GM18498 (cell line): ENCODE results near the gene LIN9.
"Not testable (repeated sequence)": the region's sequence is repeated elsewhere in the genome, so short reads cannot be mapped to it uniquely, and the experiment has no call there.

Source experiments
- ATAC-seq: cut with Tn5 transposase; IDR thresholded peaks from one replicate; pipeline ENCODE4 v1.9.1; 2021; ENCODE audit warnings: mild to moderate bottlenecking, moderate library complexity; ENCODE audit not compliant: unreplicated experiment

Gene LIN9

DNA sequence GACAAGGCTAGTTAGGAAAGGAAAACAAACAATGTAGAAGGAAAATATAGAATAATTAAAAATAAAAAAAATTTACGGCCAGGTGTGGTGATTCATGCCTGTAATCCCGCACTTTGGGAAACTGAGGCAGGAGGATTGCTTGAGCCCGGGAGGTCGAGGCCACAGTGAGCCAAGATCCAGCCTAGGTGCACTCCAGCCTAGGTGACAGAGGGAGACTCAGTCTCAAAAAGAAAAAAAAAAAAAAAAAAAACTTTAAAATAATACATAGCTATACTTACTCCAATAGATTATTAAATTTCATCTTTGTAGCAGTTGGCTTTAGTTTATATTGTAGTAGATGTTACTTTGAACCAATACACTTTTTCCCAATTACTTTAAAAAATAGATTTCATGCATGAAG lies 32.0 kb downstream of the LIN9 start:
- no peak for ATAC-seq

DNA sequence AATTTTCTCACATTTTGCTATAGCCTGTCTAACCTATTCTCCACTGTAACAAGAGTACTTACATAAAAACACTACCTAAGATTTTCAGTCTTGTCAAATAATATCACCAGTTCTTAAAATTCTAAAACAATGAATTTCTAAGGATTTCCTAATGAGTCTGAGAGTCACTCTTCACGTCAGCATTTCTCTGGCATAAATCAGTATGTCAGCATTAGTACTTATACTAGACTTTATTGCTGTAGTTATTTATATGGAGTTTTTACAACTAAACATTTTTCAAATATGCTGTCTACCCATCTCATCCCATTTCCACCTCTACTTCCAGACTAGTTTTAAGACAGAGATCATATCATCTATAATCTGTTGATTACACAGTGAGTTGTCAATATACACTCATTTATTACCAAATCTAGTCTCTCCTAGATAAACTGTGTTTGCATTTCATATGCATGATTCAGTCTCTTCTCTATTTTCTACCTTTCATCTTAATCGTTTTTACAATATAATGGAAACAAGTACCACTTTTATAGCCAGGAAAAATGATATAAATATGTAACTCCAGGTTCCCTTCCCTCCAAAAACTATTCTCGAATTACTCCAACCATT lies 32.8 kb downstream of the LIN9 start:
- no peak for ATAC-seq

DNA sequence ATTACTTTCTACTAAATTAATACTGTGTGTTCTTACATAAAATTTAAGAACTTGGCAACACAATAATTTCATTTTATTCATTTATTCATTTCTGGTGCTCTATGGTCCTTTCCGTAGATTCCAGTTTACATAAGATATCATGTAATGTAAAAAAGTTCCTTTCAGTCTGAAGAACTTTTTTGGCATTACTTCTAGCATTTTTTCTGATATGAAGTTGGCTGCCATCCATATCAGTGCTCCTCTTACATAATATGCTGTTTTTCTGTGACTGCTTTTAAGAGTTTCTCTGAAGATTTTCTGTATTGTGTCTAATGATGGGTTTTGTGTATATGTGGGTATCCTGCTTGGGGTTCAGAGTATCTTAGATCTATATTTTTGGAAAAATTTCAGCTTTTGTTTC lies 34.8 kb downstream of the LIN9 start:
- no peak for ATAC-seq

DNA sequence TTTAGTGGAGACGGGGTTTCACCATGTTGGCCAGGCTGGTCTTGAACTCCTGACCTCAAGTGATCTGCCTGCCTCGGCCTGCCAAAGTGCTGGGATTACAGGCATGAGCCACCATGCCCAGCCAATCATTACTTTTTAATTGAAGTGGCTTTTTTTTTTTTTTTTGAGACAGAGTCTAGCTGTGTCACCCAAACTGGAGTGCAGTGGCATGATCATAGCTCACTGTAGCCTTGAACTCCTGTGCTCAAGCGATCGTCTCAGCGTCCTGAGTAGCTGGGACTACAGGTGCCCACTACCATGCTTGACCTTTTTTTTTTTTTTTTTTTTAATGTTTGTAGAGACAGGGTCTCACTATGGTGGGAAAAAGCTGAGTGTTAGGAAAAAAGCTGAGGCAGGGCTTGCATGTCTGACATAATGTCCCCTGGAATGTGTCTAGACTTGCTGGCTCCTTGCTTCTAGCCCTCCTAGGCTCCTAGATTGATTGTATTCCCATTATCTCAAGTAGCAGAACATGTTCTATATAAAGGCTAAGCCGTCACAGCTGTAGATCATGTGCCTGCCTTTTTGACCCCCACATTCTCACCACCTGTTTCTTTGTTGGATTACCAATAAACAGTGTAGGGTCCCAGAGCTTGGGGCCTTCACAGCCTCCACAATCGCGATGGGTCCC lies 36.6 kb downstream of the LIN9 start:
- not testable (repeated sequence) for ATAC-seq

DNA sequence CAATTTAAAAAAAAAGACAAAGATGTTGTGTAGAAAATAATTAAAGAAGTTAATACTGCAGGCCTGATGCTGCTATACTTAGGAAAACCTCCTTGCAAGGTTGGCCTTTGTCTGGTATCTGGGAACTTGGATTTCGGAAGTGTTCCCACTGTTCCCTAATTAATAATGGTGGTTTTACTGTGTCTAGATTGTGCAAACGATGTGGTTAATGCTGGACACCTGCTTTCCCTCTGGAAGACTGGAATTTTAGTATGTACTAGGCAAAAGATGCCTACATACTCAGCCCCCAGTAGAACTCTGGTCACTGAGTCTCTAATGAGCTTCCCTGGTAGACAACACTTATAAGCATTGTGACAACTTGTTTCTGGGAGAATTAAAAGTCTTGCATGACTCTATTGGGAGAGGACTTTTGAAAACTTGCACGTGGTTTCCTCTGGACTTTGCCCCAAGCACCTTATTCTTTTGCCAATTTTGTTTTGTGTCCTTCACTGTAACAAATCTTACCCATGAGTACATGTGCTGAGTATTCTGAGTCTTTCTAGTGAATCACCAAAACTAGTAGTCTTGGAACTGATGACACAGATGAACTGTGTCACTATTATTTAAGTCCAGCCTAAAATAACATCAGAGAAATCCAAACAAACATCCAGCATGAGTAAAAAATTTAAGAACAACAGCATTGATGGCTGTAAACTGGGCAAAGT lies 40.4 kb downstream of the LIN9 start:
- ATAC-seq, result no peak

DNA sequence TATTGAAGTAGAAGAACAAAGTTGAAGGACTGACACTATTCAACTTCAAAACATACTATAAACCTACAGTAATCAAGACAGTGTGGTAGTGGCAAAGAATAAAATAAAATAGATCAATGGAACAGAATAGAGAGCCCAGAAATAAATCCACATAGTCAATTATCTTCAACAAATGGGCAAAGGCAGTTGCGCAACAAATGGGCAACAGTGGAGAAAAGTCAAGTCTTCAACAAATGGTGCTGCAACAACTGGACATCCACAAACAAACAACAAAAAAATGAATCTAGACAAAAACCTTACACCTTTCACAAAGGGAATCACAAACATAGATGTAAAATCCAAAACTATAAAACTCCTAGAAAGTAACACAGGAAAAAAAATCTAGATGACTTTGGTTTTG lies 47.1 kb downstream of the LIN9 start:
- no peak for ATAC-seq

DNA sequence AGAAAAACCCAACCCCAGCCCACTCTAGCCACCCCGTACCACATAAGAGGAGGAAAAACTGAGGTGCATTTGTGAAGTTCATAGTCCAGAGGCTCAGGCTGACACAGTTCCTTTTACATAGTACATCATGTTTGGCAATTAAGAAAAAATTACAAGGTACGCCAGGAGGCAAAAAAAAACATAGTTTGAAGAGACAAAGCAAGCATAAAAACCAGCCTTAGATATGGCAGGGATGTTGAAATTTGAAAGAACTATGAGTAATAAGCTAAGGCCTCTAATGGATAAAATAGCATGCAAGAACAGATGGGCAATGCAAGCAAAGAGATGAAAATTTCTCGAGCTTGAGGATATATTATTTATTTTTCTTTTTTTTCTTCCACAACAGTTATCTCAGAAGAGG lies 53.6 kb downstream of the LIN9 start:
- ATAC-seq, result no peak

DNA sequence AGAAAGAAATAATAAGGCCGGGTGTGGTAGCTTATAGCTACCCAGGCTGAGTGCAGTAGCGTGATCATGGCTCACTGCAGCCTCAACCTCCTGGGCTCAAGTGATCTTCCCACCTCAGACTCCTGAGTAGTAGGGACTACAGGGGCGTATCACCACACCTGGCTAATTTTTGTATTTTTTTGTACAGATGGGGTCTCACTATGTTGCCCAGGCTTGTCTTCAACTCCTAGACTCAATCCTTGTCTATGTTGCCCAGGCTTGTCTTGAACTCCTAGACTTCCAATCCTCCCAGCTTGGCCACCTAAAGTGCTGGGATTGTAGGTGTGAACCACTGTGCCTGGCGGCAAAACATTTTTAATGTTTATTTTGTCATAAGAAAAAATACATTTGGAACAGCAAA lies 55.0 kb downstream of the LIN9 start:
- no peak for ATAC-seq

DNA sequence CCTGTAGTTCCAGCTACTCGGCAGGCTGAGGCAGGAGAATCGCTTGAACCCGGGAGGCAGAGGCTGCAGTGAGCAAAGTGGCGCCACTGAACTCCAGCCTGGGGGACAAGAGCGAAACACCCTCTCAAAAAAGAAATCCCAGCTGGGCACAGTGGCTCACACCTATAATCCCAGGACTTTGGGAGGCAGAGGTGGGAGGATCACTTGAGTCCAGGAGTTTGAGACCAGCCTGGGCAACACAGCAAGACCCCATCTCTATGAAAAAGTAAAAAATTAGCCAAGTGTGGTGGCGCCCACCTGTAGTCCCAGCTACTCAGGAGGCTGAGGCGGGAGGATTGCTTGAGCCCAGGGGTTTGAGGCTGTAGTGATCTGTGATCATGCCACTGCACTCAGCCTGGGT lies 56.1 kb downstream of the LIN9 start:
- not testable (repeated sequence) for ATAC-seq

DNA sequence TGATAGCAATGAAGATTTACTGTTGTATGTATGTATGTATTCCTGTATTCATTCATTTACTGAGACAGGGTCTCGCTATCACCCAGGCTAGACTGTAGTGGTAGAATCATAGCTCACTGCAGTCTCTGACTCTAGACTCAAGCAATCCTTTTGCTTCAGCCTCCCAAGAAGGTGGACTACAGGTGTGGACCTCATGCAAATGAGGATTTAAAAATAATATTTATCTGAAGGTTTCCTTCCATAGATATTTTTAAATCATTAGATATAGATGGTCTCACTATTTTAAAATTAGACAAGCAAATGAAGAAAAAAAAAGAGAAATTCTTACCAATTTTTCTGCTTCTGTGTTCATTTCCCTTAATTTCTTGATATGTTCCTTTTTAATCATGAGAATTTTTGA lies 58.5 kb downstream of the LIN9 start:
- no peak for ATAC-seq

DNA sequence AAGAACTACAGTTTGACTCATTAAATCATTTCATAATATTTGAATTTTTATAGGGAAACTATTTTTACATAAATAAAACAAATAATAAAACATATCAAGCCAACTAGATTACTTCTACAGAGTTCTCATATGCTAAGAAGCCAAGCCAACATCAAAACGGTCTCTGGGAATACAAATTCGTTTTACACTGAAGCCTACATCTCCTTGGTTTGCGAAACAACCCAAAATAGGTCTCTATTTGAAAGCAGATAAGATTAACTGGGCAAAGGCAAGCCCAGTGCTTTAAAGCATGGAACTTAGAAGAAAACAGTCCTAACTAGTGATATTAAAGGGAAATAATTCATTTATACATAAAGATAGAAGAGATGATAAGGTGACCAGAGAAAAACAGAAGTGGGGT lies 60.2 kb downstream of the LIN9 start:
- no peak for ATAC-seq

DNA sequence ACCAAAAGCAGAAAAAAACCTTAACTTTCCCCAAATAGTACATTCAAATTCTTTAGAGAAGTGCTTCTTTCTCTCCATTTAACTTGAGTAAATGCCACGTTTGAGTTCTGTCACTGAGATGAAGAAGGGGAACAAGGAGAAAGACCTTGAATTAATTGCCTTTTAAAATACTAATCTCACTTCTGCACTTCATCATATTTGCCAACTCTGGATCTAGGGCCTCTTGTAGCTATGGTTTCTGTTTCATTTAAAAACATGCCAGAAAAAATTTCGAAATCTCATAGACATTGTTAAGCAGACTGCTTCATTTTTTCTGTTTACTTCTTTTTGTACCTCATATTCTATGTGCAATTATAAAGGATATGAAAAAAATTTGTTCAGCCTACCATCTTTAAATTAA lies 60.9 kb downstream of the LIN9 start:
- ATAC-seq, result no peak

DNA sequence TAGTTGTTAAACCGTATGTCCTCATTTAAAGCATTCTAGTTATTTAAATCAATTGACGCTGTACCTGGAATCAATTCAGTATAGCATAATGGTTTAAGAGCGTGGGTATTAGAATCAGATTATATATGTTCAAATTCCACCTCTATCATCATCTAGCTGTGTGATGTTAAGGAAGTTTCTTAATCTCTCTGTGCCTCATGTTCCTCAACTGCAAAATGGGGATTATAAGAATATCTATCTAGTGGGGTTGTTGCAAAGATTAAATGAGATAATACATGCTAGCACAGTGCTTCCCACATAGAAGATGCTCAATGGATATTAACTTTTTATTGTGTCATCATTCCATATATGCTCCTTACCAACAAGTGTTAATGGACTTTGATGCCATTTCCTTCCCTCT lies 69.5 kb downstream of the LIN9 start:
- ATAC-seq, result no peak

DNA sequence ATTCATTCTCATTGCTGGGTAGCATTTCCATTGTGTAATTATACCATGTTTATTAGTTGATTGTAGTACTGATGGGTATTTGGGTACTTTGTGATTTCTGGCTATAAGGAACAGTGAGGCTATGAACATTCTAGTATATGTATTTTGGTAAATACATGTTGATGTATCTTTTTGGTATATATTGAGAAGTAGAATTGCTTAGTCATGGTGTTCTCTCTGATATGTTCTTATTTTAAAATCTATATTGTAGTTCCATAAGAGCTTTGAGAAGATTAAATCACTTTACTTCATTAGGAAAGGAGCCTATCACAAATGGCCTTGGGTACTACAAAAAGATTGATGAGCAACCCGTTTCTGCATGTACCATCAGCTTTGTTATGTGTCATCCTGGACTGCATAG lies 72.1 kb downstream of the LIN9 start:
- no peak for ATAC-seq

DNA sequence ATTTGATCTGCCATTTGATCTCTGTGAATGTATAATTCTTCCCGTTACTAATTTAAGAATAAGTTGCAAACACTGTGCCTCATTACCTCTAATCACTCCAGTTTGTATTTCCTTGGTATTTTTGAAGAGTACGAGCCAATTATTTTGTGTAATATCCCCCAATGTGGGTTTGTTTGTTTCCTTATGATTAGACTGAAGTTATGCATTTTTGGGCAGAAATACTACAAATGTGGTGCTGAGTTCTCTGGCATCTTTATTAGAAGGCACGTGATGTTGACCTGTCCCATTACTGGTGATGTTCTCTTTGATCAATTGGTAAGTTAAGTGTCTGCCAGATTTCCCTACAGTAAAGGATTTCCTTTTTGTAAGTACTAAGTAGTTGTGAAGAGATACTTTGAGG lies 75.2 kb downstream of the LIN9 start:
- no peak for ATAC-seq

DNA sequence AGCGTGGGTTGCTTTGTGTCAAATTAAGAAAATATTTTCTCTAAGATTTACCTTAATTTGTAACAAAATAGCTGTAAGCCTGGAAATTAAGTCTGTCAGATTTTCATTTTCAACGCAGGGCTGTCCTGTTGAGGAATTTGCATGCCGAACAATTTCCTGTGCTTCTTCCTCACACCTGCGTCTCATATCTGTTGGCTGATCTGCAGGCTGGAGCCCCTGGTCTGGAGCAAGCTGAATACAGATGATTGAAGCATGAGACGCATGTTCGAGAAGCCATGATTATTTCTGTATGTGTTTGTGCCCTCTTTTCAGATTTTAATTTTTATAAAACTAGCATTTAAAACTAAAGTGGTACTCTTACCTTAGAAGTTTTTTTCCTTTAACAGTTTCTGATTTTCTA lies 75.7 kb downstream of the LIN9 start:
- peak; percentile 54 for ATAC-seq

DNA sequence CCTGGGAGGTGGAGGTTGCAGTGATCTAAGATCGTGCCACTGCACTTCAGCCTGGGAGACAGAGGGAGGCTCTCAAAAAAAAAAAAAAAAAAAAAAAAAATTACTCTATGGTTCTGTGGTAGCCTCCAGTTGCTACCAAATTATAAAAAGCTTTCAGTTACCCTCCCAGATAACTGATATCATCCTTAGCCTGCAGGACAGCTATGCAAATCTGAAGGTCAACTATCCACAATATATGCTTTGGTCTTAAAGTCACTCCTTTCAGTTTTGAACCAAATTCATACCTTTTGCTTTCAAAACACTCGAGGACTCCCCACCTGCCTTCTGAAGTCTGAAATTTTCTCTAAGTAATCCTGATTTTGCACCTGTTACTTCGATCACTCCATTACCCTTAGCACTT lies 82.4 kb downstream of the LIN9 start:
- ATAC-seq, result peak; percentile 49

DNA sequence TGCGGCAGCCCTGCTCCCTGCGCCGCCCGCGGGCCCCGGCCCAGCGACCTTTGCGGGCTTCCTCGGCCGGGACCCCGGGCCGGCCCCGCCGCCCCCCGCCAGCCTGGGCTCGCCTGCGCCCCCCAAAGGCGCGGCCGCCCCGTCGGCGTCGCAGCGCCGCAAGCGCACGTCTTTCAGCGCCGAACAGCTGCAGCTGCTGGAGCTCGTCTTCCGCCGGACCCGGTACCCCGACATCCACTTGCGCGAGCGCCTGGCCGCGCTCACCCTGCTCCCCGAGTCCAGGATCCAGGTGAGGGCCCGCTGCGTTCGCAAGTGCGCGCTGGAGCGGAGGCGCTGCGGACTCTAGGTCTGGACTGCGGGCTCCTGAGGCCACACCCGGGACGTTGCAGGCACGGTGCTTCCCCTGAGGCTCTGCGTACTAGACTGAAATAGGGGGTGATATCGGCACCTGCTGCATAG lies 85.1 kb downstream of the LIN9 start:
- peak; percentile 69 for ATAC-seq

DNA sequence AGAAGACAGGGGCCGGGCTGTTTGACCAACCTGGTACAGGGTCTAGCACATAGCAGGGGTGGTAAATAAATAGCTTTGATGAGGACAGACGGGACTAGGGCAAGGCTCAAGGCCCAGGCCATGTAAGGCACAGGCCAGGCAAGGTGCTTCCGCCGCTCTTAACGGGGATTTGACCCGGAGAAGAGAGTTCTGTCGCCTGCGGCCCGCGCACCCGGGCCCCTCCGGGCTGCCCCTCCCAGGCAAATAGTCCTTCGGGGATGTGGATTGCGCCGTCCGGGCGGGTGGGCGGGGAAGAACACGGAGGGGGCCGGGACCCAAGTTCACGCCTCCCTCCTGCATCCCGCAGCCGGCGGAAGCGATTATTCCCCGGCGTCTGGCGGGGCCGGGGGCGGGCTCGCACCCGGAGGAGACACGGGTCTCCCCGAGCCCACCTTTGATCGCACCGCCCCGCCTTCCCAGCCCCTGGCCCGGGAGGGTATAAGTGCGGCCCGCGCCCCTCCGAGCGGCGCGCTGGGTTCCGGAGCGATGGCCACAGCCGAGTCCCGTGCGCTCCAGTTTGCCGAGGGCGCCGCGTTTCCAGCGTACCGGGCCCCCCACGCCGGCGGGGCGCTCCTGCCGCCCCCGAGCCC lies 85.7 kb downstream of the LIN9 start, which contains the start of gene MIXL1:
TSS of gene MIXL1 (plus strand) at position 508 of the 629 bp plus-strand sequence. CDS start at position 526, 18 bp downstream.
- ATAC-seq, result peak; percentile 38

DNA sequence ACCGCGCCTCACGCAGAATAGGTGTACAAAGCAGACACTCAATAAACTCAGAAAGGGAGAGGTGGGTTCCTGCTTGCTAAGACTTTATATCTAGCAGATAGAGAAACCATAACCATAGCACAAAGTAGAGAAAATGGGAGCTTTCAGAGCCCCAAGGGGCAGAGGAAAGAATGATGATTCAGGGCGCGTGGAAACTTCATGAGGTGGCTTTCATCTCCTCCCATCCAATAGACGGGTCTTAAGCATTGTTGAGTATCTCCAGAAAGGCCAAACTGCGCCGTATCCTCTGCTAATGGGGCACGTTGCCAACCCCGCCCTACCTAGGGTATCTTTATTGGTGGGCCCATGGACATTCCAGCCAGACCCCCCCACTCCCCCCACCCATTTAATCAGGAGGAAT lies 86.3 kb downstream of the LIN9 start:
- ATAC-seq, result no peak

DNA sequence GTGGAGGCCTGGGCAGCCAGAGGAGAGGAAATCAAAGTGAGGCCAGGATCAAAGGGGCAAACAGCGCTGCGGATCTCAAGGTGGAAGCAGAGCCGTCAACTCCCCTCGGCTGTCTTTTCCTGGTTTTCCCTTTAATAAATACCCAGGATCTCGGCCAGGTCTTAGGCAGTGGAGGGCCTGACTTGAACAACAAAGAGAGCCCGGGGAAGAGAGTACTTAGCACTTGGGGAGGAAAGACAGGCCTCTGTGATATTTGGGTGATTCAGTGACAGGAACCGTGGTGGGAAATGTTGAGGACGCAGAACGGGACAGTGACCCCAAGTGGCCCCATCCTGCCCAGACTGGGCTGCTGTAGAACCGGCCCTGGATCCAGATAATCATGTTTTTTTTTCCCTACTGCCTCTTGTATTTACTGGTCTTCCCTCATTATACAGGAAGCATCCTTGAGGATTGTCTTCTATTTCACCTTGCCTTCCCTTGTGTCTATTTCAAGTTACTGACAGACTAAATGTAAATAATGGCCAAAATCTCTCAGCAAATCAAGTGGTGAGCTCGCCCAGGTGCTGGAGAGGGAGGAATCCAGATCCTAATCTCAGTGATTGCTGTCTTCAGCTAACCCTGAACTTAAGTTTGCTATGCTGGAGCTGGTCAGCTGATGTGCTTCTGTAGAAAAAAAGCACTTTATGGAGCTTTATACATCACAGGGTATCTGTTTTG lies 88.3 kb downstream of the LIN9 start:
- no peak for ATAC-seq
